Fibroblast of gingiva (primary cell): ENCODE data around the gene SACS.
"Not testable (repeated sequence)": the region's sequence is repeated elsewhere in the genome, so short reads cannot be mapped to it uniquely, and the experiment has no call there.

ENCODE experiments used
- DNase-seq: peaks from one replicate; pipeline ENCODE4 v3.0.0-alpha.2; 2011; ENCODE audit warnings: low read depth

SACS gene

GRCh38 chr13:23357349-23357748 lies 76.2 kb downstream of the SACS start:
- no peak for DNase-seq

GRCh38 chr13:23356368-23356767 lies 77.1 kb downstream of the SACS start:
- no peak for DNase-seq

- no peak for DNase-seq
These were observed 79.0 kb downstream of the SACS start for GRCh38 chr13:23354520-23354919.

- no peak for DNase-seq
These were observed 81.3 kb downstream of the SACS start for GRCh38 chr13:23352161-23352560.

GRCh38 chr13:23350009-23350408 lies 83.5 kb downstream of the SACS start:
- no peak for DNase-seq

GRCh38 chr13:23349161-23349897 lies 84.2 kb downstream of the SACS start:
- DNase-seq: peak; percentile 93

- peak; percentile 93 for DNase-seq
These were observed 85.0 kb downstream of the SACS start for GRCh38 chr13:23348262-23349127.

- no peak for DNase-seq
These were observed 85.9 kb downstream of the SACS start for GRCh38 chr13:23347601-23348000.

GRCh38 chr13:23344931-23345595 lies 88.4 kb downstream of the SACS start:
- DNase-seq: no peak

- no peak for DNase-seq
These were observed 94.3 kb downstream of the SACS start for GRCh38 chr13:23339225-23339624.

GRCh38 chr13:23330356-23330755 lies 103.1 kb downstream of the SACS start:
- DNase-seq: no peak

GRCh38 chr13:23325191-23325590 lies 108.3 kb downstream of the SACS start:
- DNase-seq: no peak

- no peak for DNase-seq
These were observed 109.4 kb downstream of the SACS start for GRCh38 chr13:23323946-23324709.

- no peak for DNase-seq
These were observed 110.9 kb downstream of the SACS start for GRCh38 chr13:23322353-23323336.

GRCh38 chr13:23321535-23322241 lies 111.8 kb downstream of the SACS start:
- DNase-seq: peak; percentile 83

GRCh38 chr13:23320926-23321534 lies 112.5 kb downstream of the SACS start:
- no peak for DNase-seq

- no peak for DNase-seq
These were observed 113.6 kb downstream of the SACS start for GRCh38 chr13:23319883-23320224.

- DNase-seq: not testable (repeated sequence)
These were observed 118.7 kb downstream of the SACS start for GRCh38 chr13:23314837-23315236.

- no peak for DNase-seq
These were observed 140.9 kb downstream of the SACS start for GRCh38 chr13:23292586-23292985.

- peak; percentile 8 for DNase-seq
These were observed 143.6 kb downstream of the SACS start for GRCh38 chr13:23289917-23290357.
